ENCODE data around the gene KLK4. TPM values are rescaled to one million over a fixed set of nuclear protein-coding genes. Genes with fewer than 3 reads are reported as not detected.

Gene KLK4
- total and polyA plus RNA-seq, 2 of the 13 experiments (the other 11 are each of a cell fraction or from before 2014, with no cell fraction given): not detected

GRCh38 chr19:50878851-50879250 lies 32.3 kb downstream of the KLK4 start:
- POLR2A ChIA-PET: no interaction called here

DNA sequence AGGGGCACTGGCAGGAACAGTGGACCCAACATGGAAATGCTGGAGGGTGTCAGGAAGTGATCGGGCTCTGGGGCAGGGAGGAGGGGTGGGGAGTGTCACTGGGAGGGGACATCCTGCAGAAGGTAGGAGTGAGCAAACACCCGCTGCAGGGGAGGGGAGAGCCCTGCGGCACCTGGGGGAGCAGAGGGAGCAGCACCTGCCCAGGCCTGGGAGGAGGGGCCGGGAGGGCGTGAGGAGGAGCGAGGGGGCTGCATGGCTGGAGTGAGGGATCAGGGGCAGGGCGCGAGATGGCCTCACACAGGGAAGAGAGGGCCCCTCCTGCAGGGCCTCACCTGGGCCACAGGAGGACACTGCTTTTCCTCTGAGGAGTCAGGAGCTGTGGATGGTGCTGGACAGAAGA lies 33.9 kb downstream of the KLK4 start:
- no TSS peak for BruUV-seq (replicated peaks)
- no peaks in the 10 kb centered on the region for H3K4me1 ChIP-seq (ENCODE audit: insufficient read depth, low read length)
- H3K79me2 ChIP-seq (ENCODE audit: insufficient read depth, low read length): no peaks in the 10 kb centered on the region
- no peak overlapping the region for H3K4me3 ChIP-seq (replicated peaks in 1 of 3; ENCODE audit: insufficient read depth in 1 of 3, low read depth in 2 of 3, low read length in 3 of 3)
- no peaks in the 10 kb centered on the region for H3K36me3 ChIP-seq (replicated peaks in 1 of 2; ENCODE audit: control insufficient read depth in 1 of 2, insufficient read depth in 2 of 2, low read length in 2 of 2)
- no peak overlapping the region for H3K4me2 ChIP-seq (ENCODE audit: low read depth, low read length)
- in situ Hi-C loops (cut with HindIII; ENCODE audit: extremely low pct_ligation_motif_present, low pct_unique_long_range_greater_than_20kb): no loop called here
- no peak for TF ChIP-seq MTA1 (CRISPR knock-in tag; IDR thresholded peaks at IDR 0.05; ENCODE audit: borderline replicate concordance)
- TF ChIP-seq ZFP37 (CRISPR knock-in tag; IDR thresholded peaks at IDR 0.05; ENCODE audit: borderline replicate concordance): no peak
- TF ChIP-seq ZNF550 (CRISPR knock-in tag; IDR thresholded peaks at IDR 0.05; ENCODE audit: borderline replicate concordance): no peak
- no peak overlapping the region for H2AFZ ChIP-seq (ENCODE audit: low read length)
- no peak overlapping the region for H3K9ac ChIP-seq (ENCODE audit: insufficient read depth, low read depth, low read length)
- ATAC-seq: no peak
- ChIA-PET POLR2A (no interaction called here), CTCF (ENCODE audit: low intra/inter-chr PET ratio, low total read pairs) (no interaction called here)
- intact Hi-C loops (cut with micrococcal nuclease; ENCODE audit: unreplicated experiment): no loop called here
- 10% methylated on average over 6 of the region's 8 CpGs for WGBS (ENCODE audit: low lambda C conversion rate)
- no peak overlapping the region for H3K27ac ChIP-seq (ENCODE audit: extremely low read length, insufficient read depth, low read length)
- H4K20me1 ChIP-seq (ENCODE audit: insufficient read depth, low read length): no peaks in the 10 kb centered on the region
- DNase-seq (ENCODE audit: low spot score): no peak
- FAIRE-seq: no peak
- H3K27me3 ChIP-seq (ENCODE audit: control insufficient read depth in 1 of 2, insufficient read depth in 2 of 2, low read length in 2 of 2): peaks cover 7 to 31% of the 10 kb centered on the region in 2 experiments; a peak in 4 of 5 replicates
- no peaks in the 10 kb centered on the region for H3K9me3 ChIP-seq (ENCODE audit: low read length)

More at GRCh38 chr19:50878851-50879250, 32.3 kb downstream of the KLK4 start:
- H3K27ac ChIP-seq (ENCODE audit: extremely low read length, insufficient read depth, low read length): no peak overlapping the region
- H3K27me3 ChIP-seq (ENCODE audit: control insufficient read depth in 1 of 2, insufficient read depth in 2 of 2, low read length in 2 of 2): peaks cover 7 to 30% of the 10 kb centered on the region in 2 experiments; a peak in 4 of 5 replicates
- in situ Hi-C loops (cut with HindIII; ENCODE audit: extremely low pct_ligation_motif_present, low pct_unique_long_range_greater_than_20kb): no loop called here
- no peak for ATAC-seq
- no peaks in the 10 kb centered on the region for H3K36me3 ChIP-seq (replicated peaks in 1 of 2; ENCODE audit: control insufficient read depth in 1 of 2, insufficient read depth in 2 of 2, low read length in 2 of 2)
- DNase-seq (ENCODE audit: low spot score): no peak
- CTCF ChIA-PET (ENCODE audit: low intra/inter-chr PET ratio, low total read pairs): no interaction called here
- TF ChIP-seq ZNF326 (CRISPR knock-in tag; IDR thresholded peaks at IDR 0.05; ENCODE audit: borderline replicate concordance): no peak
- TF ChIP-seq EHMT2 (IDR thresholded peaks at IDR 0.05; ENCODE audit: borderline replicate concordance, low read depth, low read length): no peak
- TF ChIP-seq ZNF124 (CRISPR knock-in tag; IDR thresholded peaks at IDR 0.05): no peak
- no peak for TF ChIP-seq GATAD2A (CRISPR knock-in tag; IDR thresholded peaks at IDR 0.05)
- no peak for TF ChIP-seq ZNF224 (CRISPR knock-in tag; IDR thresholded peaks at IDR 0.05)
- no peak for TF ChIP-seq ZSCAN25 (CRISPR knock-in tag; IDR thresholded peaks at IDR 0.05)
- TF ChIP-seq, protein P1, sequence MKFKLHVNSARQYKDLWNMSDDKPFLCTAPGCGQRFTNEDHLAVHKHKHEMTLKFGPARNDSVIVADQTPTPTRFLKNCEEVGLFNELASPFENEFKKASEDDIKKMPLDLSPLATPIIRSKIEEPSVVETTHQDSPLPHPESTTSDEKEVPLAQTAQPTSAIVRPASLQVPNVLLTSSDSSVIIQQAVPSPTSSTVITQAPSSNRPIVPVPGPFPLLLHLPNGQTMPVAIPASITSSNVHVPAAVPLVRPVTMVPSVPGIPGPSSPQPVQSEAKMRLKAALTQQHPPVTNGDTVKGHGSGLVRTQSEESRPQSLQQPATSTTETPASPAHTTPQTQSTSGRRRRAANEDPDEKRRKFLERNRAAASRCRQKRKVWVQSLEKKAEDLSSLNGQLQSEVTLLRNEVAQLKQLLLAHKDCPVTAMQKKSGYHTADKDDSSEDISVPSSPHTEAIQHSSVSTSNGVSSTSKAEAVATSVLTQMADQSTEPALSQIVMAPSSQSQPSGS (CRISPR knock-in tag; IDR thresholded peaks at IDR 0.05): no peak
- no peak for TF ChIP-seq ZNF136 (CRISPR knock-in tag; IDR thresholded peaks at IDR 0.05; ENCODE audit: low read depth)
- H3K79me2 ChIP-seq (ENCODE audit: insufficient read depth, low read length): no peaks in the 10 kb centered on the region
- H3K4me1 ChIP-seq (ENCODE audit: insufficient read depth, low read length): no peaks in the 10 kb centered on the region
- no peak overlapping the region for H2AFZ ChIP-seq (ENCODE audit: low read length)
- intact Hi-C loops (cut with micrococcal nuclease; ENCODE audit: unreplicated experiment): no loop called here
- no peak overlapping the region for H3K4me2 ChIP-seq (ENCODE audit: low read depth, low read length)
- no peak overlapping the region for H3K4me3 ChIP-seq (replicated peaks in 1 of 3; ENCODE audit: insufficient read depth in 1 of 3, low read depth in 2 of 3, low read length in 3 of 3)
- no peaks in the 10 kb centered on the region for H4K20me1 ChIP-seq (ENCODE audit: insufficient read depth, low read length)
- FAIRE-seq: no peak
- WGBS (ENCODE audit: low lambda C conversion rate): 0% methylated on average over 5 of the region's 5 CpGs
- BruUV-seq (replicated peaks): no TSS peak
- no peaks in the 10 kb centered on the region for H3K9me3 ChIP-seq (ENCODE audit: low read length)
- H3K9ac ChIP-seq (ENCODE audit: insufficient read depth, low read depth, low read length): no peak overlapping the region
